Umbilical cord (tissue), 2 donors: Measurements from ENCODE around the gene HELB. TPM values are rescaled to one million over a fixed set of nuclear protein-coding genes. Genes with fewer than 3 reads are reported as not detected.
A peak's percentile ranks its signal among the peaks of the same experiment; 100 is the strongest.
"Not testable (repeated sequence)": the region's sequence is repeated elsewhere in the genome, so short reads cannot be mapped to it uniquely, and the experiment has no call there.

Source experiments
- DNase-seq: peaks from one replicate; pipeline ENCODE4 v3.0.0-alpha.2; 2015; ENCODE audit warnings: low spot score
- total RNA-seq: library from RNA; depleted of rRNA; stranded (reverse); fragments of >200 nt; gene quantifications from one replicate; pipeline ENCODE4 v1.2.3, GENCODE V29; 2014; ENCODE audit warnings: low replicate concordance; ENCODE audit not compliant: insufficient read depth

Gene HELB
- total RNA-seq, 1 donor from 2014 or later = 6.0 TPM

DNA sequence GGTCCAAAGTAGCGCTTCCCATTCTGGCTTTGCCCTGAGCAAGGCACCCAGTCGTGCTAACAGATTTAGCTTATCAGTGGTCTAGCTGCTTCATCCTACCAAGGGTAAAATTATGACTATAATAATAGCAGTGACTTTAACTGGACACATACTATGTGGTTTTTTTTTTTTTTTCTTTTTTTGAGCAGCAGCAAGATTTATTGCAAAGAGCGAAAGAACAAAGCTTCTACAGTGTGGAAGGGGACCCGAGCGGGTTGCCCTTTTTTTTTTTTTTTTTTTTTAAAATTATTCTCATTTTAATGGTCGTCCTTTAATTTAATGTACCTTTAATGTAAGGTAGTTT is 505 bp downstream of the HELB start:
- no peak for DNase-seq

DNA sequence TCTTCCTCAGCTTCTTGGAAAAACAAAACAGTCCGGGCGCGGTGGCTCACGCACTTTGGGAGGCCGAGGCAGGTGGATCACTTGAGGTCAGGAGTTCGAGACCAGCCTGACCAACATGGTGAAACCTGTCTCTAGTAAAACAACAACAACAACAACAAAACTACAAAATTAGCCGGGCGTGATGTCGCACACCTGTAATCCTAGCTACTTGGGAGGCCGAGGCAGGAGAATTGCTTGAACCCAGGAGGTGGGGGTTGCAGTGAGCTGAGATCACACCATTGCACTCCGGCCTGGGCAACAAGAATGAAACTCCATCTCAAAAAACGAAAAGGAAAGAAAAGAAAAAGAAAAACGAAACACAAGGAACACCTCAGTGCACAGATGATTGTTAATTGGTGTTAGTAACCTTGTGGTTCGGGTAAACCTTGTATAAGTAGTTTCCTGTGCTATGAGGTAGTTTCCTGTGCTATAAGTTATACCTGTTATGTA is 1.1 kb downstream of the HELB start:
- not testable (repeated sequence) for DNase-seq

DNA sequence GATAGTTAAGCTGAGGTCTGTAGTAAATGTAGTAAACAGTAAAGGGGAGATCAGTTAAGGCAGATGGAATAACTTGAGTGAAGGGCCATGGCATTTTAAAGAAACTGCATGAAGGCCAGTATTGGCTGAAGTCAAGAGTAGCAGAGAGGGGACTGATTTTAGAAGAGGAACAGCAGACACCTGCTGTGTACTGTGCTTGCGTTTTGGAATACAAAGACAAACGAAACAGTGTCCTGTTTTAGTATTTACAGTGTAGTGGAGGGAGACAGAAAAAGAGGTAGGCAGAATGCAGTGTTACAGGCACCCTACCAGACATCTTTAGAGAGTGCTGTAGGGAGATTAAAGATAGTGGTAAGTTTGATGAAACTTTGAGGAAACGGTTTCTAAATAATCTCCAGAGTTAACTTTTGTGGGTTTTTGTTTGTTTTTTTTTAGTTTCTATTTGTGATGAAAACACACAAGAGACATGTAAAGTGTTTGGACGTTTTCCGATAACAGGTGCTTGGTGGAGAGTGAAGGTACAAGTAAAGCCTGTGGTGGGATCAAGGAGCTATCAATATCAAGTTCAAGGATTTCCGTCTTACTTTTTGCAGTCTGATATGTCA is 2.1 kb downstream of the HELB start:
- no peak for DNase-seq

DNA sequence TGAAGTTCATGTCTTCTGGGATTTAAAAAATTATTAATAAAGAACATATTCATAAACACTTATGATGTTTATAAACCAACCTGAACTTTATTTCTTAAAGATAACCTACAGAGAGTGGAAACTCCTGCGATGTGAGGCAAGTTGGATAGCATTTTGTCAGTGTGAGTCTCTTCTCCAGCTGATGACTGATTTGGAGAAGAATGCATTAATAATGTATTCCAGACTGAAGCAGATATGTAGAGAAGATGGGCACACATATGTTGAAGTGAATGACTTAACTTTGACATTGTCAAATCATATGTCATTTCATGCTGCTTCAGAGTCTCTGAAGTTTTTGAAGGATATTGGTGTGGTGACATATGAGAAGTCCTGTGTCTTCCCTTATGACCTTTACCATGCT is 7.3 kb downstream of the HELB start:
- DNase-seq = no peak

DNA sequence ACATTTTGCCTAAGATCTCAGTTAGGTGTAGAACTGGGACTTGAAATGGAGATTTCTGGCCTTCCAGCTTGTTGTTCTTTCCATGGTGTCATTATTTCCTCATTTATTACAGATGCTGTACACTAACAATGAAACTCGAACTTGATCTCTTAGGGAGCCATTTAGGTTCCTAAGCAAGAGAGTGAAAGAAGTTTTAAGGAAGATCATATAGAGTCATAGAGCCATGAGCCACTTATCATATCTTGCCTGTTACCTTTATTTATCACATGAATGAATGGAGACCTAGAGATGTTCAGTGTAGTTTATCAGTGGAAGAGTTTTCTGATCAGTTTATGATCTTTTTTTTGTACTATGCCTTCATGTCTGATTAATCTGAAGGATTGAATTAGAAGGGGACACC is 9.9 kb downstream of the HELB start:
- no peak for DNase-seq

DNA sequence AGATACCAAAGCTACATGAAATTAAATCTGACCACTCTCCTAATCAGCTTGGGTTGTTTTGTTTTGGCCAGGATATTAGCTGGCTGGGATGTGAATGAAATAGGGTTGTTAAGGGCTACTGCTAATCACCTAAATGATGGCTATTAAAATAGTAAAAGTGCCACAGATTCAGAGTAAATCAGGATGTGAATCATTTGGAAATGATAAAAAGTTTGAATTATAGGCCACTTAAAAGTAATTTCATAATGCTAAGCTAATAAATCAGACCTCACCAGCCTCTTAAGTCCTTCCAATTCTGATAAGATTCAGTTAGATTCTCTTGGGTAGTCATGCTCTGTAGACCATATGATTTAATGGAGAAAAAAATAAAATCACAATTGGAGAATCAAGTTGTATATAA is 12.0 kb downstream of the HELB start:
- no peak for DNase-seq

DNA sequence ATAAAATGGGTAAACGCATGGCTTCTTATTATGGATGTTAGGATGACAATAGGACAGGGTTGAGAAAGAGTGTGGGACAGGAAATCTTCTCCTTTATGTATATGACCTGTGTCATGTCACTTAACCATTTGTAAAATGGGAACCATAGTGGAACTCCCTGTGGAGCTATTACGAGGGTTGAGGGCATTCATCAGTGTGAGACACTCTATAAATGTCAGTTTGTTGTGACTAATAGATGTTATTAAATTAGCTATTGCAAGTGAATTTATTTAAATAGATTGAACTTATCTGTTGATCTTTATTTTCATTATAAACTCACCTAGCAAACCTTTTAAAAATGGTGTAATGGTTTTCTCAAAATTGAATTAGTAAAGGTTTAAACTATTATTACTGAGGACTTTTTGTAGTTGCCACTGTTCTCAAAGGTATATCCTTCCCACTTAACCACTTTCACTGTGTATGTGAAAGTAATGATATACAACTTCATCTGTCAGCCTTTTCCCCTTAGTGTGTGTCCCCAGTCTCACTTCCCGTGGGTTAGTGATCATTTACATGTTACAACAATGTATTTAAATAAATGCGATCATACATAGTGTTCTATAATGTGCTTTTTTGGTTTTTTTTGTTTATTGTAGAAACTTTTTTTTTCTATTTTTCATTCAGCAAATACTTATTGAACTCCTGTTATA is 17.1 kb downstream of the HELB start:
- no peak for DNase-seq

DNA sequence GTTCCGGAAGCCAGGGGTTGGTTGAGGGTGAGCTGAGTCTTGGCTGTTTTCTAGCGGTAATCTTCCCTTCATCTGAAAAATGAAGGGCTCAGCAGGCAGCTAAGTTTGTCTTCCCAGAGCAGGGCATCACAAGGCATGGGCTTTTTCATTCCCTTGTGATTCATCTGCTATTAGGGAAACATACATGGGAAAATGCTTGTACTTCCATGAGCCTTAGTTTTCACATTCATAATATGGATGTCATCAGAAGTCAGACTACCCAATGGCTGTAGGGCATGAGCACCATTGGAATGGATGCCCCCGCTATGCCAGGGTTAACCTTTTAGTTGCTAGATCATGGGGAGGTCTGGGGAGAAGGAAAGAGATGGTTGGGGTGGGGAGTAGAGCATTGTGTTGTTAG is 18.7 kb downstream of the HELB start:
- DNase-seq = no peak

DNA sequence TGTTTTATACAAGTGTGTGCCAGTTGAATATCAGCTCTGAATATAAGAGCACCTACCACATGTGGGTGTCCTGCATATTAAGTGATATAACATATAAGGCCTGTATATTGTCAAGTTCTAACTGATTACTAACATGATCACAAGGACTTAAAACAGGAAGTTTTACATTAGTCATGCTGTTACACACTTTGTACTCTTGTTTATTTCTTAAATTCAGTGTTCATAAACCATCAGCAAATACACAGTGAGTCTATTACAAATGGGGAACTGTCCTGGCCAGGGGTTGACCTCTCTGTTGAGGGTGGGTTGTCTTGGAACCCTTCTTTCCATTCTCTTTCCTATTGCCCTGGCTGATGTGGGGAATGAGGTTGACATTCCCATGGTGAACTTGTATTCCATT is 19.1 kb downstream of the HELB start:
- DNase-seq = no peak

DNA sequence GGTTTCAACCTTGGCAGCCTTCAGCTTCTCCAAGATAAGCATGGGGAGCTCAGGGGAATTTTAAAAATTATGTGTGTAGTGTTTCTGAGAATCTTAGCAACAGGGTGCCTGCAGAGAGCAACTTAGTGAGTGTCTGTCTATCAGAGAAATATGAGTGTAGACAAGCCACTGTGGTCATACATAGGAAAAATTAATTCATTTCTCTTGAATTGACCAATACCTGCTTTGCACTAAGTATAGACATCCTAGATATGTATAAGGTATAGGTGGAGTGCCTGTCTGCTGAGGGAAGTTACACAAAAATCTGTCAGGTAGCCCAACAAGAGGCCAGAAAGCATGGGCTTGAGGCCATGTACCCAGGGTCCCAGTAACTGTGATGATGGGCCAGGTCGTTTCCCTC is 20.7 kb downstream of the HELB start:
- DNase-seq = no peak

DNA sequence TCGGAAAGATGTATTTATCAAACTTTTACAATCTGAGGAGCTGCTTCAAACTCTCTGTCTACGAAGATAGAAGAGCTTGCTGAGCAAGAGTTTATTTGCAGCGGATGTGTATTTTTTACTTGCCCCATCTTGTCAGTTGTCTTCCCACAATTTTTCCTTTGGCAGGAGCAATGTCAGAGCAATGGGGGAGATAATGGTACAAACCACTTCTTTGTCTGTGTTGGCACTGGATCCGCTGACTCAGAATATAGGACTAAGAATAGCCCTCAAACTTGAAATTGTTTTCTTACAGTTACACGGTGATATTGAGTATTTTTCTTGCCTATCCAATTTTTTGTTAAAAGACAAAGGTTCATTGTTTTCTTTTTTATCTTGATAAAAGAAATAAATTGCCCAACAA is 27.6 kb downstream of the HELB start:
- DNase-seq = no peak

DNA sequence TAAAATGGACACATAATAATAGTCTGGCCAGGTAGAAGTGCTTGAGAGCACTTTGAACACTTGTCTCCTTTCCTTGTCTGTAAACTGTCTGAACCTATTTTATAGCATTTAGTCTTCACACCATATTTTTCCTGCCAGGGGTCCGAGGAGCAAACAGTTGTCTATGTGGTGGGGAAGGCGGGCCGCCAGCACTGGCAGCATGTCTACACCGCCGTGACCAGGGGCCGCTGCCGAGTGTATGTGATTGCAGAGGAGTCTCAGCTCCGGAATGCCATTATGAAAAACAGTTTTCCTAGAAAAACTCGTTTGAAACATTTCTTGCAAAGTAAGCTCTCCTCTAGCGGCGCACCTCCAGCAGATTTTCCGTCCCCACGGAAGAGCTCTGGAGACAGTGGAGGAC is 28.7 kb downstream of the HELB start:
- DNase-seq = no peak

DNA sequence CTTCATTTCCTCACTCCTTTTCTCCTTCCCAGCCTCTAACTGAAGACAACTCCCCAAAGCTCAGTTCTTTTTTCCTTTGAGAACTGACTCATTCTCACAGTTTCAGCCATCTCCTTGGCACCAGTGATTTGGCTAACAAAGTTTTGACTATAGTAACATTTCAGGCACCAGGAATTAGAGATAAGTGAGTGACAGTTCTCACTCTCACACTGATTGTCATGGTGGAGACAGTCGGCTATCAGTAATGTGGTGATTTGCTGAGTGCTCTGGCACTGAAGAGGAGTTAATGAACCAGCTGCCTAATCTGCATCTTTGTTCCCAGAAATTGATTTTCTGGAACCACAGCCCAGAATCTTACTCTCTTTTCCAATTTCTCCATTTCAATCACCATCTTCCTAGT is 29.5 kb downstream of the HELB start:
- no peak for DNase-seq

DNA sequence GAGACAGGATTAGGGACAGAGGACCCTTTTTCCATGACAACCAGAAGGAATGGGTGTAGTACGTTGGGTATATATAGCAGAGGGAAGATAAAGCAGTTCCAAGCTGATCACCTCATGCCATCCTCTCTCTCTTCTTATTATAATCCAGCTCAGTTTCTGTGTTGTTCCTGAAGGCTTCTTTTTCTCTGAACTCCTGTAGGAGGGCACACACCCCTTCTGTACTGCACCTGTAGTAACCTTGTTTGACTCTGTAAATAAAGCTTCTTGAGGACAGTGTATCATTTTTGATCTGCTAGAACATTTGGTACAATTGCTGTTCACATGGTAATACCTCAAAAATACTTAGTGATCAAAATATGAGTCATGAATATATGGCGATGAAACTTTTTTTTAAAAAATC is 33.5 kb downstream of the HELB start:
- no peak for DNase-seq

DNA sequence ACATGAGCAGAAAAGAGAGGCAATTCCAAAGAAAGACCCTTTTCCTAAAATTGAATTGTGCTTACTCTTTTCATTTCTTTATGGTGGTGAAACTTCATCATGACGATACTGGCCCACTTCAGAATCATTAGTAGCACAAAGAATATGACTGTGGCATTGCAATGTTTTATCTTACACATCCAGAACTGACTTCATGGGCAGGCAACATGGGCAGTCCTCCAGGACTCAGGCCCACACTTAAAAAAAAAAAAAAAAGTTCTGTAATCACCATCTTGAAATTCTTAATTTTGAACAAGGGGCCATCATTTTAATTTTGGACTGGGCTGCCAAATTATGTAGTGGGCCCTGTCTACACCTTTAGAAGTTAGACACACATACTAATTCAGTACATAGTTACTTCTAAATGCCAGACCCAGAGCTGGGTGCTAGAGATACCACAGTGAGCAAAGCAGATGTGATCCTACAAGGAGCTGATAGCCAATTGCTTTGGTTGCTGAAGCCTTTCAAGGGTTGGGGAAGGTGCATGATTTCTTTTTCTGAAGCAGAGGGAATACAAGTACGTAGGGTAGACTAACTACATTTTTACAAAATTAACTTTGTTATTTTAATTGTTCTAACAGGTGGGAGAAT is 35.2 kb downstream of the HELB start:
- no peak for DNase-seq

DNA sequence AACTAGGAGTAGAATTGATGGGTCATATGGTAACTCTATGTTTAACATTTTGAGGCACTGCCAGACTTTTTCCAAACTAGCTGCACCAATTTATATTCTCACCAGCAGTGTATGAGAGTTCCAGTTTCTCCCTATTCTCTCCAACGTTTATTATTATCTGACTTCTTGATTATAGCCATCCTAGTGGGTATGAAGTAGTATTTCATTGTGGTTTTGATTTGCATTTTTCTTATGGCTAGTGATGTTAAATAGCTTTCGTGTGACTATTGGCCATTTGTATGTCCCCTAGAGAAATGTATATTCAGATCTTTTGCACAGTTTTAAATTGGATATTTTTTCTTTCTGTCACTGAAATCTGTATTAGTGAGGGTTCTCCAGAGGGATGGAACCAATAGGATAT is 37.8 kb downstream of the HELB start:
- no peak for DNase-seq

DNA sequence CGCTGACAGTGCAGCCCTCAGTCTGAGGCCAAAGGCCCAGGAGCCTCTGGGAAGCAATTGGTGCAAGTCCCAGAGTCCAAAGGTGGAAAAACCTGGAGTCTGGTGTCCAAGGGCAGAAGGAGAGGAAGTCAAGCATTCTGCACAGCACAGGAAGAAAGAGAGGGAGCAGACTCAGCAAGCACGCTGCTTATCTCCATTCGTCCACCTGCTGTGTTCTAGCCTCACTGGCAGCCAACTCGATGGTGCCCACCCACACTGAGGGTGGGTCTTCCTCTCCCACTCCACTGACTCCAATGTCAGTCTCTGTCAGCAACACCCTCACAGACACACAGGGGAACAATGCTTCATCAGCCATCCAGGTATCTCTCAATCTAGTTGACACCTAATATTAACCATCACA is 38.8 kb downstream of the HELB start:
- DNase-seq = no peak

DNA sequence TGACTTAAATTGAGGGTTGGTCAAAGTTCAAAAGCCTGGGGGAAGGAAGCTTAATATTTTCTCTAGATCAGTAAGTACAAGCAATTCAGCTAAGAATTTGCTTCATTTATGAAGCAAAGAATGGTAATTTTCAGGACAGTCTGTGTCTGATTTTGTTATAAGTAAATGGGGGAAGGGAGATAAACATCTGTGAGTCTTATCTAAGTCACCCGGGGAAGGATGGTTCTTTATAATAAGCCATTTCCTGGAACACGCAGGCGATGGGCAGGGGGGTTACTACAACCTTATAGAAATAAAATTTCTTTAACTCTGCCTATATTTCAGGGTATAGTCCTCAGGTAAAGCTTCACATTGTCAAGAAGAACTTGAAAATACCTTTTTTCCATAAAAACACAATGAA is 42.9 kb downstream of the HELB start:
- DNase-seq = no peak

DNA sequence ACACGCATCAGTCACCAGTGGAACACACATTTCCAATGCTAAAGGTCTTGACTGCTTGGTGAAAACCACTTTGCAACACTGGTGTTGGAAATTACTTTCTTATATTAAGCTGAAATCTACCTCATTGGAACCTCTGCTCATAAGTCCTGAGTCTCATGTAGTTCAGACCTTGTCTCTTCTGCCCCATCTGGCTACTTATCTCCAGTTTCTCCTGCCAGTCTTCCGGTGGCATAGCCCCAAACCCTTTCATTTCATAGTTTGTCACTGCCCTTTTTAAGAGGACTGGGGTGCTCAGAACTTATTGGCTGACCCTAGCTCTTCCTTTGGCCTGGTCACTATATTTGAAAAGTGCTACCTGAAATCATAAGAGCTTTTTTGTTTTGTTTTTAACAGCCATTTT is 43.7 kb downstream of the HELB start:
- DNase-seq = no peak

DNA sequence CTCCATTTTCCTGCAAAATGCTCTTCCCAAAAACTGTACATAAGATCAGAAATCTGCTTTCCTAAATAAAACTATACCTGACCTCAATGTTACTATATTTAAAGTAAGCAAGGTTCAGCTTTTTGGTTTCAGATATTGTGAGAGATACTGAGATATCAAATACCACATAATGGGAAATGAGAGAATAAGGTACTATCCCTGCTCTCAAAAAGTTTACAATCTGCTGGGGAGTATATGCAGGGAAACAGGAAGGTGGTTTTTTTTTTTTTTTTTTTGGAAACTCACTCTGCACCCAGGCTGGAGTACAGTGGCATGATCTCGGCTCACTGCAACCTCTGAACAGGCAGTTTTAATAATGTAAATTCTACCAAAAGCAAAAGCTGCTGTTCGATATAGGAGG is 49.0 kb downstream of the HELB start:
- no peak for DNase-seq

DNA sequence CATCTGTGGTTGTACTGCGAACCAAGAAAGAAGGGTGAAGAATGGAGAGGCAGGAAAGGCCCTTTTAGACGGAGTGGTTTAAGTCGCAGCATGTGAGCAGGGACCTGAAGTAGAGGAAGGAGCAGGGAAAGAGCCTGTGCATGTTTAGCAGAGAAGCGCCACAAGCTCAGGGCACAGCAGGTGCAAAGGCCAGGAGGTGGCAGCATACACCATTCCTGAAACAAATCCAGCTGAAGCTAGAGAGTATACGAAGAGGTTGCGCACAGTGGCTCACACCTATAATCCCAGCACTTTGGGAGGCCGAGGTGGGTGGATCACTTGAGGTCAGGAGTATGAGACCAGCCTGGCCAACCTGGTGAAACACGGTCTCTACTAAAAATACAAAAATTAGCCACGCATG is 49.9 kb downstream of the HELB start:
- peak; percentile 23 for DNase-seq

DNA sequence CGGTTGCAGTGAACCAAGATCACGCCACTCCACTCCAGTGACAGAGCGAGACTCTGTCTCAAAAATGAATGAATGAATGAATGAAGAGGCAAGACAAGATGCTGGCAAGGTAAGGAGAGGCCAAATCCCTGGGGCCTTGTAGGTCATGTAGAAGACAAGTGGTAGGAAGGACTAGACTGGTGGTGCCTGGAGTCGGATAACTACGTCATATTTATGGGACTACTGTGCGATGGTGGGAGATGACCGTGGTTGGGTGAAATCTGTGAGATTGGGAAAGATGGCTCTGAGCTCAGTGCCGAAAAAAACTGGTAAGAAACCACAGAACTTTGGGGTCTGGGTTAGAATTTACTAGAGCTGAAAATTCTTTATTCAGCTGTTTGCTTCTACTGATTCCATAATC is 50.6 kb downstream of the HELB start:
- DNase-seq = no peak

DNA sequence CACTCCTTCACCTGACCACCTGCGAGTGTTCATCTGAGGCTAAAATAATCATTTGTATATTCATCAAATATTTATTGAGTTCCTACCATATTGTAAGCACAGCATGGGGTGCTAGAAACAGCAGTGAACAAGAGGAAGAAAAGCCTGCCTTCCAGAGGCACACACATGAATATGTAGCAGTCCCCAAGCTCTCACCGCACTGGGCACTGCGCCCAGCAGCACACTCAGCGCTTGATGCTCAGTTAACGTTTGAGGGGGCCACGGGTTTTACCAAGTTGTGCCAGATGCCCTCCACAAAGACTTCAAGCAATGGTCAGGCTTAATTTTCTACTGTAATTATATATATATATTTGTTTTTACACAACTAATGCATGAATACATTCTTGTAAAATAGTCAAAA is 52.0 kb downstream of the HELB start:
- DNase-seq = no peak
